Epithelial cell of esophagus (primary cell): Measurements from ENCODE around the gene ZFR.

Experiments
- DNase-seq: peaks from one replicate; pipeline ENCODE4 v3.0.0; 2010; ENCODE audit warnings: low read depth
- H3K4me3 ChIP-seq: 2 replicates; pipeline ENCODE4 v1.5.1; 2011; ENCODE audit warnings: mild to moderate bottlenecking, low read length, control low read depth
- TF ChIP-seq, protein P1 (sequence below): IDR thresholded peaks from 2 replicates; pipeline ENCODE4 v1.5.1; 2011; ENCODE audit warnings: low read depth, mild to moderate bottlenecking, low read length, control low read depth, inconsistent platforms; ENCODE audit not compliant: insufficient read depth; ENCODE audit errors: missing control alignments

The ZFR gene

DNA sequence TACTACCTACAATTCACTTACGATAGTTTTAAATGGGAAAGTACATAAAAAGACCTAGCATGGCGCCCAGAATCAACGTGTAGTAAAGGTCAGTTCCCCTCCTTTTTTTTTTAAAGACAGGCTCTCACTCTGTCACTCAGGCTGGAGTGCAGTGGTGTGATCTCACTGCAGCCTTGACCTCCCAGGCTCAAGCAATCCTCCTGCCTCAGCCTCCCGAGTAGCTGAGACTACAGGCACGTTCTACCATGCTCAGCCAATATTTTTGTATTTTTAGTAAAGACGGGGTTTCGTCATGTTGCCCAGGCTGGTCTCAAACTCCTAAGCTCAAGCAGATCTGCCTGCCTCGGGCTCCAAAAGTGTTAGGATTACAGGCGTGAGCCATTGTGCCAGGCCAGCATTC is 91.1 kb downstream of the ZFR start:
- TF ChIP-seq, protein P1, sequence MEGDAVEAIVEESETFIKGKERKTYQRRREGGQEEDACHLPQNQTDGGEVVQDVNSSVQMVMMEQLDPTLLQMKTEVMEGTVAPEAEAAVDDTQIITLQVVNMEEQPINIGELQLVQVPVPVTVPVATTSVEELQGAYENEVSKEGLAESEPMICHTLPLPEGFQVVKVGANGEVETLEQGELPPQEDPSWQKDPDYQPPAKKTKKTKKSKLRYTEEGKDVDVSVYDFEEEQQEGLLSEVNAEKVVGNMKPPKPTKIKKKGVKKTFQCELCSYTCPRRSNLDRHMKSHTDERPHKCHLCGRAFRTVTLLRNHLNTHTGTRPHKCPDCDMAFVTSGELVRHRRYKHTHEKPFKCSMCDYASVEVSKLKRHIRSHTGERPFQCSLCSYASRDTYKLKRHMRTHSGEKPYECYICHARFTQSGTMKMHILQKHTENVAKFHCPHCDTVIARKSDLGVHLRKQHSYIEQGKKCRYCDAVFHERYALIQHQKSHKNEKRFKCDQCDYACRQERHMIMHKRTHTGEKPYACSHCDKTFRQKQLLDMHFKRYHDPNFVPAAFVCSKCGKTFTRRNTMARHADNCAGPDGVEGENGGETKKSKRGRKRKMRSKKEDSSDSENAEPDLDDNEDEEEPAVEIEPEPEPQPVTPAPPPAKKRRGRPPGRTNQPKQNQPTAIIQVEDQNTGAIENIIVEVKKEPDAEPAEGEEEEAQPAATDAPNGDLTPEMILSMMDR = no peak
- DNase-seq = no peak
- H3K4me3 ChIP-seq = no peak overlapping the region

DNA sequence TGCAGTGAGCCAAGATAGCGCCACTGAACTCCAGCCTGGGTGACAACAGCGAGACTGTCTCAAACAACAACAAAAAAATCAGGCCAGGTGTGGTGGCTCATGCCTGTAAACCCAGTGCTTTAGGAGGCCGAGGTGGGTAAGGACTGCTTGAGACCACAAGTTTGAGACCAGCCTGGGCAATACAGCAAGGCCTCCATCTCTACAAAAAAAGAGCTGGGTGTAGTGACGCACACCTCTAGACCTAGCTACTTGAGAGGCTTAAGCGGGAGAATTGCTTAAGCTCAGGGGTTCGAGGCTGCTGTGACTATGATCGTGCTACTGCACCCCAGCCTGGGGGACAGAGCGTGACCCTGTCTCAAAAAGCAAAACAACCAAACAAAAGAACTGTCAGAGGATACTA is 91.9 kb downstream of the ZFR start:
- TF ChIP-seq, protein P1 = no peak
- DNase-seq = no peak
- no peak overlapping the region for H3K4me3 ChIP-seq

DNA sequence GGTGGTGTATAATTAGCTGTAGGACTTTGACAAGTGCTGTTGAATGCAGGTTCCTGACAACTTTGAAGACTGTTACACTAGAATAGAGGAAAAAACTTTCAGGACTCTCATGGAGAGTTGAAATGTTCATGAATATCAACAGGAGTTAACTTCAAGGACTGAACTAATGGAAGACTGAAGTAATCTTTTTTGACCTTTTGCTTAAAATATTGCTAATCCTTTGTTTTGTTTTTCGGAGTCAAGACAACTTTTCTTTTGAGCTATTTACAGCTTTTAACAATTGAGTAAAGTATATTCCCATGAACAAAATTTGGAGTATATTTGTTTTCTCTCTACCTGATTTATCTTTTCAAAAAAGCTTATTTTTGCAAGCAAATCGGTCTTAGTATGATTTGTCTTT is 97.7 kb downstream of the ZFR start:
- no peak for DNase-seq
- TF ChIP-seq, protein P1 = no peak
- no peak overlapping the region for H3K4me3 ChIP-seq

DNA sequence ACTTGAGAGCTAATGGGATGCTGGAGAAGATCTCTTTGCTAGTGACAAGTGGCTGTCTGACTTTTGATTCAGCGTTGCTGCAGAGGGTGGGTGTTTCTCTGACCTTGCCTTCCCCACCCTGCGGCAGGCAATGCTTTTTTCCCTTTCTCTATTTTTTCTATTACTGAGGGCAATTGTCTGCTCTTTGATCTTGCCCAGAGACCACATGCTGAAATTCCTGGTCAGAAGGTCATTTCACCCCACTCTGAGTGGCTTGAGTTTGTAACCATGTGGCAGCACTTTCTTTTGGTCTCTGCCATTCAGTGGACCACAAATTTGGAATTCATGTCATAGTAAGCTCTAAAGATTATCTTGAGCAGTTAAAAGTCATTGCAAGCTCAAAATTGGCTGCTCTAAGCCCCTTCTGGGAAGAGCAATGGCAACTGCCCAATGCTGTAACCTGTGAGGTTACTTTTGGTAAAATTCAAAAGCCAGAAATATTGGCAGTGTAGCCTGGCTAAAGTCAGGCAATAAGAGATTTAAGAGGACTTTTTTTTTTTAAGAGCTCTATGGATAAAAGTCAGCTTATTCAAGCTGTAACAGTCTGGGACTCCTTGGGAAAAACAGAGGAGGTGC is 101.4 kb downstream of the ZFR start:
- TF ChIP-seq, protein P1 = no peak
- DNase-seq = no peak
- H3K4me3 ChIP-seq = no peak overlapping the region

DNA sequence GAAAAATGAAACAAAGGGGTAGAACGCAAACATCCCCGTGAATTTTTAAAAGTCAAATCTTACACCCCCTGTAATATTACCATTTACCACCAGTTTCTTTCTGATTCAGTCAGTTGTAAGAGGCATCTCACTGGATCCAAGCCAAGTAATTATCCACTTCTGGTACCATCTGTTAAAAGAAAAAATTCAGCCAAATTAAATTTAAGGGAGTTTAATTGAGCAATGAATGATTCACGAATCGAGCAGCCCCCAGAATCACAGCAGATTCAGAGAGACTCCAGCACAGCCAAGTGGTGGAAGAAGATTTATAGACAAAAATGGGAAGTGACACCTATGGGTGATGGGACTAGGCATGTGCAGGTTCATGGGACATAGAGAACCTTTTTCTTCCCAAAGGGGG is 101.9 kb downstream of the ZFR start:
- DNase-seq = no peak
- TF ChIP-seq, protein P1 = no peak
- no peak overlapping the region for H3K4me3 ChIP-seq

DNA sequence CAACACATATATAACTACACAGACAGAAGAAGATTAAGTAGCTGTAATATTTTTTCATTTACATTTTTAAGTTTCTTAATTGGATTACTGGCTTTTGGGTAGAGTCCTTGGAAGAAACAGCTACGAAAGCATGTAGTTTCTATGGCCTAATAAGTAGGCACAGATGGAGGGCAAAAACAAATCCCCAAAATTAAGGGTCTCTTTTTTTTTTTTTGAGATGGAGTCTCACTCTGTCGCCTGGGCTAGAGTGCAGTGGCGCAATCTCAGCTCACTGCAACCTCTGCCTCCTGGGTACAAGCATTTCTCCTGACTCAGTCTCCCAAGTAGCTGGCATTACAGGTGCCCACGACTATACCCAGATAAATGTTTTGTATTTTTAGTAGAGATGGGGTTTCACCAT is 104.7 kb downstream of the ZFR start:
- no peak for DNase-seq
- TF ChIP-seq, protein P1 = no peak
- H3K4me3 ChIP-seq = no peak overlapping the region

DNA sequence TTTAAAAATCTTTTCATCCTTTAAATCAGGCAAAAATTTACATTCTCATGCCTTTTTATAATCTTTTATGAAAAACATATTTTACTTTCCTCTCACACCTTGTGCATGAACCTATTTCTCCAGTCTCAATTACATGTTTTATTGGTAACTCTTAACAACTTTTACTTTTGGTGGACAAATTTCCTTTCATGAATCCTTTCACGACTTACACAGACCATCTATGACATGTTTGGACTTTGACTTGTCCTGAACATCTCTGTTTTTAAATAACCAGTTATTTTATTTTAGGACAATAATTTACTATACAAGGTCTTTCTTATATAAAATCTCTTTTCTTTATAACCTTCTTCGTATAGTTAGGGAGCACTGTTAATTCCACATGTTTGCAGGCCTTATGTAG is 105.3 kb downstream of the ZFR start:
- H3K4me3 ChIP-seq = no peak overlapping the region
- DNase-seq = no peak
- TF ChIP-seq, protein P1 = no peak
